ENCODE data around the gene TLX2. TPM values are rescaled to one million over a fixed set of nuclear protein-coding genes. Genes with fewer than 3 reads are reported as not detected.
A peak's percentile ranks its signal among the peaks of the same experiment; 100 is the strongest.

The TLX2 gene
- total and polyA plus RNA-seq, 2 of the 13 experiments (the other 11 are each of a cell fraction or from before 2014, with no cell fraction given): 0.05 to 0.20 TPM

GRCh38 chr2:74496997-74497776, 17.1 kb upstream of the TLX2 start:
- WGBS (ENCODE audit: low lambda C conversion rate): 41% methylated on average over 18 of the region's 19 CpGs
- Histone ChIP-seq H2AFZ (ENCODE audit: low read length) (no peak overlapping the region), H4K20me1 (ENCODE audit: insufficient read depth, low read length) (no peaks in the 10 kb centered on the region), H3K9me3 (ENCODE audit: low read length) (no peaks in the 10 kb centered on the region), H3K27me3 (ENCODE audit: control insufficient read depth in 1 of 2, insufficient read depth in 2 of 2, low read length in 2 of 2) (no peaks in the 10 kb centered on the region; a peak in 1 of 5 replicates), H3K4me2 (ENCODE audit: low read depth, low read length) (peak overlapping the region; percentile 92), H3K9ac (ENCODE audit: insufficient read depth, low read depth, low read length) (peak overlapping the region; percentile 41; the same call in 1 of the 2 replicates), H3K4me1 (ENCODE audit: insufficient read depth, low read length) (peaks cover 66% of the 10 kb centered on the region), H3K27ac (ENCODE audit: extremely low read length, insufficient read depth, low read length) (peak overlapping the region; percentile 70), H3K36me3 (replicated peaks in 1 of 2; ENCODE audit: control insufficient read depth in 1 of 2, insufficient read depth in 2 of 2, low read length in 2 of 2) (peaks cover 12 to 21% of the 10 kb centered on the region in 2 experiments), H3K4me3 (replicated peaks in 1 of 3; ENCODE audit: insufficient read depth in 1 of 3, low read depth in 2 of 3, low read length in 3 of 3) (peak overlapping the region; percentile 2 to 66 (median 53); a peak in 5 of 6 replicates), H3K79me2 (ENCODE audit: insufficient read depth, low read length) (peaks cover 13% of the 10 kb centered on the region)
- in situ Hi-C loops (cut with HindIII; ENCODE audit: extremely low pct_ligation_motif_present, low pct_unique_long_range_greater_than_20kb) (no loop called here), intact Hi-C loops (cut with micrococcal nuclease; ENCODE audit: unreplicated experiment) (loop anchor here (1.0 to 10.0 kb wide), 2 partner anchors 8 to 1802 kb away; no protein-coding TSS in a partner anchor)
- FAIRE-seq (peak; percentile 99), ATAC-seq (peak; percentile 50), DNase-seq (ENCODE audit: low spot score) (peak; percentile 86)
- ChIA-PET CTCF (ENCODE audit: low intra/inter-chr PET ratio, low total read pairs) (no interaction called here), POLR2A (interaction anchor here (0.6 to 16.5 kb wide), 10 partner anchors 10 to 106 kb away, joined by 3 to 795 read pairs (median 4); partner anchors contain the start of genes CCDC142, DQX1, MRPL53 and PCGF1)
- BruUV-seq (replicated peaks): no TSS peak
- TF ChIP-seq REL (CRISPR knock-in tag; conservative IDR thresholded peaks at IDR 0.05): 0 out of 2 replicates have a peak, but pooled peaks have one; percentile 32
- no peak for TF ChIP-seq MYC (CRISPR knock-in tag; IDR thresholded peaks at IDR 0.05; ENCODE audit: borderline replicate concordance)
- 0 out of 2 replicates have a peak, but pooled peaks have one; percentile 28 for TF ChIP-seq KLF9 (CRISPR knock-in tag; IDR thresholded peaks at IDR 0.05; ENCODE audit: low read depth)
- no peak for TF ChIP-seq HDAC6 (IDR thresholded peaks at IDR 0.05; ENCODE audit: low read depth, low read length)
- TF ChIP-seq ZNF616 (CRISPR knock-in tag; IDR thresholded peaks at IDR 0.05; ENCODE audit: low read depth): no peak
- TF ChIP-seq ISL2 (CRISPR knock-in tag; IDR thresholded peaks at IDR 0.05): peak; percentile 51; the same call in 1 of the 2 replicates
- peak; percentile 94; the same call in 1 of the 2 replicates for TF ChIP-seq GTF2F1 (IDR thresholded peaks at IDR 0.05; ENCODE audit: low read length)
- TF ChIP-seq ZNF256 (CRISPR knock-in tag; conservative IDR thresholded peaks at IDR 0.05): no peak
- TF ChIP-seq ZC3H13 (CRISPR knock-in tag; IDR thresholded peaks at IDR 0.05): peak; percentile 86
- TF ChIP-seq NAIF1 (CRISPR knock-in tag; IDR thresholded peaks at IDR 0.05; ENCODE audit: borderline replicate concordance): no peak
- TF ChIP-seq ZSCAN29 (CRISPR knock-in tag; conservative IDR thresholded peaks at IDR 0.05): 0 out of 2 replicates have a peak, but pooled peaks have one; percentile 58
- no peak for TF ChIP-seq SNAPC2 (CRISPR knock-in tag; IDR thresholded peaks at IDR 0.05)
- TF ChIP-seq KIAA2018 (CRISPR knock-in tag; IDR thresholded peaks at IDR 0.05; ENCODE audit: borderline replicate concordance): no peak
- TF ChIP-seq ZBTB14 (CRISPR knock-in tag; IDR thresholded peaks at IDR 0.05): no peak

Measured in HepG2 (cell line).